GM18526 (cell line): ENCODE measurements around the gene ZNF674.

Source experiments
- POLR2A ChIP-seq: IDR thresholded peaks from 3 replicates; pipeline ENCODE4 v1.6.1; 2011; ENCODE audit not compliant: insufficient read length; ENCODE audit errors: extremely low read depth

The ZNF674 gene

DNA sequence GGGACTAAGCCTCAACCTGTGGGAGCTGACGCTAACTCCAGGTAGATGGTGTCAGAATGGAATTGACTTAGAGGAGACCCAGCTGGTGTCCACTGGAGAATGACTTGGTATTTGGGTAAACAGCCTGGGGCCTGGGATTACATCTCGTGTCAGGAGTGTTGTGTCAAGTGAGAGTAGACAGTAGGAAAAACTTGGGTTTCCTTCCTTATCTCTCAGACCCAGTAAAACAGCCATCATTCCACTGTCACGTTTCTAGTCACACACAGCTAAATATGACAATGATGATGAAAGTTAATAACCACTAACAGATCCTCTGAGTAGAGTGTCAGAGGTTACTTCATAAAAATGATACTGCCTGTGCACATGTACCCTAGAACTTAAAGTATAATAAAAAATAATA, 13.8 kb downstream of the ZNF674 start:
- no peak for TF ChIP-seq POLR2A

DNA sequence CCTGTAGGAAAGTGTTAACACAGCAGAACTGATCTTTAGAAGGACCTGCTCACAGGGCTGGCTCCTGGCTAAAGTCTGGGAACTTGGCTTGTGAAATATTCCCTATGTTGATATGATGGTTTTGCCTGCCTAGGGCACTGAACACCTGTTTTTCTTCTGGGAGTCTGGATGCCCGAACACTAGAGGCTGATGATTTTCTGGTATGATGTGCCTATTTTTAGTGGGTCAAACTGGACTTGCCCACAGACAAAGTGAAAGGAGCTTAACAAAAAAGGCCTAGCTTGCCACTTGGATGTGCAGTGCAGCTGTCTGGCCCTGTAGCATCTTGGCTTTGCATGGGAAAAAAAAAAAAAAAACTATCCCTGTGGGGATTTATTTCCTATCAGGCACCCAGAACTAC, 39.1 kb downstream of the ZNF674 start:
- TF ChIP-seq POLR2A = no peak

DNA sequence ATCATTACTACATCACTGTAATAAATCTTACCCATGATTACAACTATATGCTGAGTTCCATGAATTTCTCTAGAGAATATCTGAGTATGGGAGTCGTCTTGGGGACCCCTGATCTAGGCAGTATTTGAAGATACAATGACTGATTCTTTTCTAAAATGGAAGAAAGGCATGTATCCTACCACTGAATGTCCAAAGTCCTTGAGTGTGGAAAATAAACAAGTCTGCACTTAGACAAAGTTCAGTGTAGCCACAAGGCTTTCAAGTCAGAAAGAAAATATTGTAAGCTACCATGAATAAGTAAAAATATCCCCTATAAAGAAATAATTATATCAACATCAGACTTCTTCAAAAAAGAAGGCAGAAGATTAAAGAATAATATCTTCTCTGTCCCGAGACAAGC, 42.4 kb downstream of the ZNF674 start:
- no peak for TF ChIP-seq POLR2A

DNA sequence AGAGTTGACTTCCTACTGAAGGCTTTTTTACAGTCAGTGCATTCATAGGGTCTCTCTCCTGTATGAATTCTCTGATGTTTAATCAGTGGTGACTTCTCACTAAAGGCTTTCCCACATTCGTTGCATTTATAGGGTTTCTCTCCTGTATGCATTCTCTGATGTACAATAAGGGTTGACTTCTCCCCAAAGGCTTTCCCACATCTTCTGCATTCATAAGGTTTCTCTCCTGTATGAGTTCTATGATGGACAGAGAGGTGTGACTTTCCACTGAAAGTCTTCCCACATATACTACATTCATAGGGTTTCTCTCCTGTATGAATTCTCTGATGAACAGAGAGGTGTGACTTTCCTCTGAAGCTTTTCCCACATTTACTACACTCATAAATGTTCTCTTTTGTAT, 45.2 kb downstream of the ZNF674 start:
- no peak for TF ChIP-seq POLR2A

DNA sequence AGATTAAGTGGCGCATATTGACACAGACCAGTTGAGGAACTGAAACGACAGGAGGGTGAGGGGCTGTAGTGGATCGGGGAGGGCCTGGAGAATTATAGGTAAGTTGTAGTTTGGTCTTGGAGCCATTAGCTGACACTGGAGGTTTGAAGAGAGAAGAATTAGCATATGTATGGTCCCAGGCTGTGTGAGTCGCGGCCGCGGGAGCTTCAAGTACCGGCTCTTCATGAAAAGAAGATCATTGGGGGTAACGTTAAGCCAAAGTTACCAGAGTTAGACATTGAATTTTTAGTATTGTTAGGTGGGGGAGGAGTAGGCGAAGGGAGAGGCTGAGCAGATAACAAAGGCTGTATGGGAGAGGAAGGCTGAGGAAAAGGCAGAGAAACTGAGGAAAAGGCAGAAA, 56.5 kb downstream of the ZNF674 start:
- TF ChIP-seq POLR2A = no peak

DNA sequence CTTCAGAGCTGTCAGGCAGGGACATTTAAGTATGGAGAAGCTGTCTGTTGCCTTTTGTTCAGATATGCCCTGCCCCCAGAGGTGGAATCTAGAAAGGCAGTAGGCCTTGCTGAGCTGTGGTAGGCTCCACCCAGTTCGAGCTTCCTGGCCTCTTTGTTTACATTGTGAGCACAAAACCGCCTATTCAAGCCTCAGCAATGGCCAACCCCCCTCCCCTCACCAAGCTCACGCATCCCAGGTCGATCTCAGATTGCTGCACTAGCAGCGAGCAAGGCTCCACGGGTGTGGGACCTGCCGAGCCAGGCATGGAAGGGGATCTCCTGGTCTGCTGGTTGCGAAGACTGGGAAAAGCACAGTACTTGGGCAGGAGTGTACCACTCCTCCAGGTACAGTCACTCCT, 59.3 kb downstream of the ZNF674 start:
- TF ChIP-seq POLR2A = no peak

DNA sequence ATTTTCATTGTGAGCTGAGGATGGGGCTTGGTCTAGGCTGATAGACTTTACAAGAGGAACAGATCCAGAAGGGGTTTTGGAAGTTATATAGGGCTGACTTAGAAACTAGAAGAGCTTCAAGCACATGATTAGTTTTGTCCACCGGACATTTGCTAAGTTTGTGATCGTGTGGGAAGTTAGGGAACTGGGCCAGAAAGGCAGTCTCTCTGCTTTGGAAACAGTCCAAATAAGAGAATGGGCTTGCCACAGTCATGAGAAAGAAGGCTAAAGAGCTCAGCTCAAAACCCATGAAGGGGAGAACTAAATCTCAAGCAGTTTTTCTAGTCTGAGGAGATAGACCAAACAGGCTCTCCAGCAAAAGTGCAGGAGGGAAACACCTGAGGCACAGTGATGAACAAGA, 67.8 kb downstream of the ZNF674 start:
- TF ChIP-seq POLR2A = no peak

DNA sequence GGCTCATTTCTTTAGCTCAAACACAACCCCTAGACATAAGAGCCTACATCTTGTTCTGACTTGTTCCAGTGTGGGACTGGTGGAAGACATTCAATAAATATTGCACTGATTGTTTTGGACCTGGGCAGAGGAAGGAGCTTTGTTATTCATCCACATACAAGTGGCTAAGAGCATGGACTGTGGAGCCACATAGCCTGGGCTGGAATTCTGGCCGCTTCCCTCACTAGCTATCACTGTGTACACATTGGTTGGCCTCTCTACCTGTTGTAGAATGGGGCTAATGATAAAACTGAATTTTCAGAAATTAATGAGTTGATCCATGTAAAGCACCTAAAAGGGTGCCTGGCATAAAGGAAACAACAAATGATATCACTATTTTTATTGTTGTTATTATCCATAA, 80.0 kb downstream of the ZNF674 start:
- TF ChIP-seq POLR2A = no peak

DNA sequence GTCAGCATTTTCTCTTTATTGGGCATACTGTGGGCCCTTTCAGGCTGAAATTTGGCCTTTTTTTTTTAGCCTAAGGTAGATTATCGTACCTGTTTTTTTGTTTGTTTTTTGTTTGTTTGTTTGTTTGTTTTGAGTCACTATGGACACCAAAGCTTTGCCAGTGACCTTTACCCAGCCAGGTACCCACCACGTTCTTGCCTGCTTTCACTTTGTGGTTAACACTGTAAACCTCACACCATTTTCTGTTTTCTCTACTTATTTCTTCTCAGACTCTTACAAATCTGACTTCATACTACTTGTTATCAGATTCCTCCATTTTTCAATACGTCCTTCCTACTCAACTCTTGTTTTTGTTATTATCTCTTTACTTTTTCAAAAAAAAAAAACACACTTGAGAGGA, 81.5 kb downstream of the ZNF674 start:
- TF ChIP-seq POLR2A = no peak

DNA sequence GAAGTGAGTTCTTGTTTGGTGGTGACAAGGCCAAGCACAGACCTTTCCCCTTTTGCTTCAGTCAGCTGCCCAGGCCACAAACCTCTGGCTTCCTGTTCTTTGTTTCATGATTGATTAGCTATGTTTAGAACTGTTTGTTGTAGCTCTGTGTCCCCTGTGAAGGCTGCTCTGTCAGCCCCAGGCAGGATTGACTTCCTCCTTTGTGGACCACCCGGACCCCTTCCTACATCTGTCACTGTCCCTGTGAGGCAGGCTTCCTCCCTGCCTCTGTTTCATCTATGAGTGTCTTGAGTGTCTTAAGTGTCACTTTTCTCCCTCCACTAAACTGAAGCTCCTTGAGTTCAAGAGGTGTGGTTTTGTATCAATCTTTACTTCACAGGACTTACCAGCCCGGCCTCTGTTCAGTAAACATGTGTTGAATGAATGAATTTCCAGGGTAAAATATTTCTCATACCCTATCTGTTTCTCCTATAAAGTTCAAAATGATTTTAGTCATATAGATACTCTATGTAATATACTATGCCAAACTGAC, 83.5 kb downstream of the ZNF674 start:
- TF ChIP-seq POLR2A = no peak

DNA sequence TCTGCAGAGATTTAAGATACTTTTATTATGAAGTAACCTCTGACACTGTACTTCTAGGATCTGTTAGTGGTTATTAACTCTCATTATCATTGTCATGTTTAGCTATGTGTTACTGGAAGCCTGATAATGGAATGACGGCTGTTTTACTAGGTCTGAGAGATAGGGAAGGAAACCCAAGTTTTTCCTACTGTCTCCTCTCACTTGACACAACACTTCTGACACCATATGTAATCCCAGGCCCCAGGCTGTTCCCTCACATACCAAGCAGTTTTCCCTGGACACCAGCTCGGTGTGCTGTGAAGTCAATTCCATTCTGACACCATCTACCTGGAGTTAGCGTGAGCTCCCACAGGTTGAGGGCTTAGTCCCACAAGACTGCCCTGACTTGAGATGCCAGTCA, 85.6 kb downstream of the ZNF674 start:
- TF ChIP-seq POLR2A = no peak

DNA sequence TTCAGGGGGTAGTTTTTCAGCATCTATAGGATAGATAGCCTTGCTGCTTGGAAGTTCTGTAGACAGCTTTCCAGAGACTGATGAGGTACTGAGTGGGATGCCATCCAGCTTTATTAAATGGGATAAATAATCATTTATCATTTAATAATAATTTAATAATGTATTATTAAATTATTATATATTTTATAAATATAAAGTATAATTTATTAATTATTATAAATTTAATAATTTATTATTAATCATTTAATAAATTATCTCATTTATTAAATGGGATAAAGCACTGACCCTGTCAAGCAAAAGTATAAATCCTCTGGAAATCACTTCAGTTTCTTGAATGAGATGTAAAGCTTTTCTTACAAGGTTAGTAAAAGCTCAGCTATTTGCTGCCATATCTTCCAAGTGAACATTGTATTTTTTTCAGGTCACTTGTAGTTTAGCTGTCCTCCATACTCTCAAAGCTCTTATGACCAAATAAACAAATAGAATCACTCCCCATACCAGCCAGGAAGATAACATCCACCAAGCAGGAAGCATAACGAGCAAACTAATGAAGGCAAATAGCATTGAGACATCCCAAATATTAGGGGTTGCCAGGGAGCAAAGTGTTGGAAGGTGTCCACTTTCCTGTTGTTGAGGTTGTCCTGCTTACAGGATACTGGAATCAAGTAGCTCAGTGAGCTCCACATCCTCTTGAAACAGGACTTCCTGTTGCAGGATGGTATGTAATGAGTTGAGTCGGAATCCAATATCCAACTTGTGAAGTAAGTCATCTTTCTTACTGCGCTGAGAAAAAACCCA, 88.9 kb downstream of the ZNF674 start:
- TF ChIP-seq POLR2A = no peak
